ENCODE results near the gene FAM234B.

FAM234B gene

GRCh38 chr12:13101821-13102375, 57.7 kb downstream of the FAM234B start:
- H3K4me1 Mint-ChIP-seq, result peaks cover 67% of the 10 kb centered on the region
- H3K27me3 Mint-ChIP-seq, result no peaks in the 10 kb centered on the region
- H3K27ac Mint-ChIP-seq, result peak overlapping the region; percentile 91
- no peaks in the 10 kb centered on the region for H3K9me3 Mint-ChIP-seq
- H3K36me3 Mint-ChIP-seq, result no peaks in the 10 kb centered on the region
- H3K4me3 Mint-ChIP-seq, result peak overlapping the region; percentile 89
- ATAC-seq, result peak; percentile 2

GRCh38 chr12:13102461-13103195, 58.4 kb downstream of the FAM234B start:
- peaks cover 59% of the 10 kb centered on the region for H3K4me1 Mint-ChIP-seq
- H3K4me3 Mint-ChIP-seq, result no peak overlapping the region
- H3K27ac Mint-ChIP-seq, result peak overlapping the region; percentile 91
- H3K9me3 Mint-ChIP-seq, result no peaks in the 10 kb centered on the region
- H3K36me3 Mint-ChIP-seq, result no peaks in the 10 kb centered on the region
- H3K27me3 Mint-ChIP-seq, result no peaks in the 10 kb centered on the region
- ATAC-seq, result no peak

GRCh38 chr12:13103391-13104033, 59.3 kb downstream of the FAM234B start, which contains the start of gene GSG1:
TSS of gene GSG1 (minus strand) at chr12:13103667. CDS start at chr12:13103512, 155 bp downstream.
- peak within 1 kb of the TSS; percentile 91 for H3K27ac Mint-ChIP-seq
- no peaks in the 10 kb centered on the region for H3K36me3 Mint-ChIP-seq
- H3K4me1 Mint-ChIP-seq, result peaks cover 52% of the 10 kb centered on the region
- H3K9me3 Mint-ChIP-seq, result peaks cover under 1% of the 10 kb centered on the region
- H3K27me3 Mint-ChIP-seq, result no peaks in the 10 kb centered on the region
- no peak within 1 kb of the TSS for H3K4me3 Mint-ChIP-seq
- no peak for ATAC-seq

- Mint-ChIP-seq H3K4me3 (no peak overlapping the region), H3K27ac (peak overlapping the region; percentile 33), H3K9me3 (peaks cover 4% of the 10 kb centered on the region), H3K36me3 (no peaks in the 10 kb centered on the region), H3K4me1 (peaks cover 43% of the 10 kb centered on the region), H3K27me3 (peaks cover 5% of the 10 kb centered on the region)
- no peak for ATAC-seq
These were observed 60.2 kb downstream of the FAM234B start for GRCh38 chr12:13104409-13104808.

- Mint-ChIP-seq H3K36me3 (no peaks in the 10 kb centered on the region), H3K4me1 (peaks cover 29% of the 10 kb centered on the region), H3K27ac (no peak overlapping the region), H3K4me3 (no peak overlapping the region), H3K27me3 (peaks cover 9% of the 10 kb centered on the region), H3K9me3 (peaks cover 4% of the 10 kb centered on the region)
- no peak for ATAC-seq
These were observed 61.6 kb downstream of the FAM234B start for GRCh38 chr12:13105781-13106180.

- H3K4me3 Mint-ChIP-seq, result no peak overlapping the region
- no peak overlapping the region for H3K27ac Mint-ChIP-seq
- H3K36me3 Mint-ChIP-seq, result no peaks in the 10 kb centered on the region
- no peak for ATAC-seq
- H3K4me1 Mint-ChIP-seq, result peaks cover 20% of the 10 kb centered on the region
- peaks cover 4% of the 10 kb centered on the region for H3K9me3 Mint-ChIP-seq
- H3K27me3 Mint-ChIP-seq, result peaks cover 10% of the 10 kb centered on the region
These were observed 62.5 kb downstream of the FAM234B start for GRCh38 chr12:13106666-13107065.

GRCh38 chr12:13112968-13113367, 68.8 kb downstream of the FAM234B start:
- Mint-ChIP-seq H3K4me3 (no peak overlapping the region), H3K27me3 (peaks cover 62% of the 10 kb centered on the region), H3K9me3 (peaks cover 7% of the 10 kb centered on the region), H3K4me1 (no peaks in the 10 kb centered on the region), H3K27ac (no peak overlapping the region), H3K36me3 (no peaks in the 10 kb centered on the region)
- ATAC-seq, result no peak

GRCh38 chr12:13114251-13115052, 70.3 kb downstream of the FAM234B start:
- no peak overlapping the region for H3K27ac Mint-ChIP-seq
- ATAC-seq, result no peak
- peaks cover 57% of the 10 kb centered on the region for H3K27me3 Mint-ChIP-seq
- H3K4me3 Mint-ChIP-seq, result no peak overlapping the region
- H3K36me3 Mint-ChIP-seq, result no peaks in the 10 kb centered on the region
- H3K4me1 Mint-ChIP-seq, result no peaks in the 10 kb centered on the region
- H3K9me3 Mint-ChIP-seq, result peaks cover 3% of the 10 kb centered on the region

- Mint-ChIP-seq H3K4me1 (no peaks in the 10 kb centered on the region), H3K36me3 (no peaks in the 10 kb centered on the region), H3K27me3 (peaks cover 53% of the 10 kb centered on the region), H3K4me3 (no peak overlapping the region), H3K27ac (no peak overlapping the region), H3K9me3 (peaks cover 3% of the 10 kb centered on the region)
- no peak for ATAC-seq
These were observed 72.1 kb downstream of the FAM234B start for GRCh38 chr12:13116259-13116658.

- H3K4me3 Mint-ChIP-seq, result no peak overlapping the region
- ATAC-seq, result no peak
- no peaks in the 10 kb centered on the region for H3K4me1 Mint-ChIP-seq
- H3K9me3 Mint-ChIP-seq, result no peaks in the 10 kb centered on the region
- peaks cover 48% of the 10 kb centered on the region for H3K27me3 Mint-ChIP-seq
- no peak overlapping the region for H3K27ac Mint-ChIP-seq
- no peaks in the 10 kb centered on the region for H3K36me3 Mint-ChIP-seq
These were observed 72.8 kb downstream of the FAM234B start for GRCh38 chr12:13117029-13117428.

GRCh38 chr12:13119826-13120225, 75.6 kb downstream of the FAM234B start:
- ATAC-seq, result no peak

GRCh38 chr12:13120413-13120812, 76.2 kb downstream of the FAM234B start:
- Mint-ChIP-seq H3K9me3 (no peaks in the 10 kb centered on the region), H3K4me1 (no peaks in the 10 kb centered on the region), H3K27me3 (peaks cover 14% of the 10 kb centered on the region), H3K36me3 (no peaks in the 10 kb centered on the region), H3K4me3 (no peak overlapping the region), H3K27ac (no peak overlapping the region)
- ATAC-seq, result no peak

More at GRCh38 chr12:13119826-13120225, 75.6 kb downstream of the FAM234B start:
- Mint-ChIP-seq H3K4me3 (no peak overlapping the region), H3K9me3 (no peaks in the 10 kb centered on the region), H3K4me1 (no peaks in the 10 kb centered on the region), H3K27ac (no peak overlapping the region), H3K27me3 (peaks cover 20% of the 10 kb centered on the region), H3K36me3 (no peaks in the 10 kb centered on the region)

GRCh38 chr12:13121568-13121967, 77.4 kb downstream of the FAM234B start:
- no peak overlapping the region for H3K27ac Mint-ChIP-seq
- H3K36me3 Mint-ChIP-seq, result no peaks in the 10 kb centered on the region
- ATAC-seq, result no peak
- no peaks in the 10 kb centered on the region for H3K4me1 Mint-ChIP-seq
- H3K27me3 Mint-ChIP-seq, result peaks cover 8% of the 10 kb centered on the region
- no peak overlapping the region for H3K4me3 Mint-ChIP-seq
- H3K9me3 Mint-ChIP-seq, result no peaks in the 10 kb centered on the region

GRCh38 chr12:13124656-13125505, 80.7 kb downstream of the FAM234B start:
- no peak for ATAC-seq
- no peaks in the 10 kb centered on the region for H3K9me3 Mint-ChIP-seq
- H3K36me3 Mint-ChIP-seq, result no peaks in the 10 kb centered on the region
- H3K27me3 Mint-ChIP-seq, result no peaks in the 10 kb centered on the region
- H3K4me1 Mint-ChIP-seq, result no peaks in the 10 kb centered on the region
- H3K4me3 Mint-ChIP-seq, result no peak overlapping the region
- H3K27ac Mint-ChIP-seq, result no peak overlapping the region
